HG03135 (cell line): ENCODE results near the gene DNMT3B.
"Not testable (repeated sequence)": the region's sequence is repeated elsewhere in the genome, so short reads cannot be mapped to it uniquely, and the experiment has no call there.

Experiments used
- ATAC-seq: cut with Tn5 transposase; IDR thresholded peaks from one replicate; pipeline ENCODE4 v1.9.1; 2021; ENCODE audit warnings: mild to moderate bottlenecking, moderate library complexity; ENCODE audit not compliant: unreplicated experiment

Gene DNMT3B

DNA sequence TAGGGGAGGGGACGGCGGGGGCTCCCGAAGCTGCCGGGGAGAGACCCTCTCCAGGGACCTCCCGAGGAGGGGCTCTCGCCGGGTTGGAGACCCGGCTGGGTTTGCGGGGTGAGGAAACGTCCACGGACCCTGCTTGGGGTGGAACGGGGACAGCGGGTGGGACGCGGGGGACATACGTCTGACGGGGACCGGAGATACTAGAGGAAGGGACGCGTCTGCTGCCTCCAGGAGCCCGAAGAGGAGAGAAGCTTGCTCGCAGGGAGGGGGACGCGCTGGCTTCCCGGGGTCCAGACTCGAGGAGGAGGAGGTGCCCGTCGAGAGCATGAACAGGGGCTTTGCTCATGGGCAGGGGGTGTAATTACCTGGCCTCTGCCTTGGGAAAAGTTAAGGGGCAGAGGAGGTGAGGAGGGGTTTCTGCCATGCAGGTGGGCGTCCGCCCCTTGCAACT, 593 bp downstream of the DNMT3B start:
- peak; percentile 8 for ATAC-seq

DNA sequence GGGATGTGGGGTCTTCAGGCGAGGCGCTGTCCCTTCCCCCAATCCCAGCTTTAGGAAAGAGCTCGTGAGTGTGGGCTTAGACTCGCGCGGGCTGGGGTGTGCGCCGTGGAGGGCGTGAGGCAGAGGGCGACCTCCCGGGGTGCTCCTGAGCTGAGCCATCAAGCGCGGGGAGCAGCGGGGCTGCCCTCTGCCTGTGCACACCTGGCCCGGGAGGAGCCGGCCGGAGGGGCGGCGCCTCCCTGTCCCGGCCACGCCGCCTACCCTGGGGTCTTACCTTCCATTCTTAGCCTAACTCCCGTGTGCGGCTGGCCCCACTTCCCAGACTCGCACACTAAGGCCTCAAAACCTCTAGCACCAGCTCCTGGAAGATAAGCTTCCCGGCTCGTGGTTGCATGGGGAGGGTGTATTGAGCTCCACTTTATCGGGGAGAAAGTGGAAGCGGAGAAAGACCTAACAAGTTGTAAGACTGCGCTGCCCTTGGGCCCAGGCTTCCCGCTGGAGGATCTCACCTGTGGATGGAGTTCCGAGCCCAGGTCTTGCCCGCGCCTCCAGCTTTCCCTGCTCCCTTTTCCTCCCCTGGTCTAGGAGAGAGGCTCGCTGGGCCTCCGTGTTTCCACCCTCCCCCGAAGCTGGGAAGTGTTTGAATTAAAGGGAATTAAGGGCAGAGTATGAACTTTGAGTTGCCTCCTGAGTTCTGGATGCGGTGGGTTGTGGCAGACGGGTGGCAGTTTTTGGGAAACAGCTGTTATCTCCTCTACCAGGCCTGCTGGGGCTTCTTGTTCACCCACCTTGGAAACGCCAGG, 1.2 kb downstream of the DNMT3B start:
- ATAC-seq = no peak

DNA sequence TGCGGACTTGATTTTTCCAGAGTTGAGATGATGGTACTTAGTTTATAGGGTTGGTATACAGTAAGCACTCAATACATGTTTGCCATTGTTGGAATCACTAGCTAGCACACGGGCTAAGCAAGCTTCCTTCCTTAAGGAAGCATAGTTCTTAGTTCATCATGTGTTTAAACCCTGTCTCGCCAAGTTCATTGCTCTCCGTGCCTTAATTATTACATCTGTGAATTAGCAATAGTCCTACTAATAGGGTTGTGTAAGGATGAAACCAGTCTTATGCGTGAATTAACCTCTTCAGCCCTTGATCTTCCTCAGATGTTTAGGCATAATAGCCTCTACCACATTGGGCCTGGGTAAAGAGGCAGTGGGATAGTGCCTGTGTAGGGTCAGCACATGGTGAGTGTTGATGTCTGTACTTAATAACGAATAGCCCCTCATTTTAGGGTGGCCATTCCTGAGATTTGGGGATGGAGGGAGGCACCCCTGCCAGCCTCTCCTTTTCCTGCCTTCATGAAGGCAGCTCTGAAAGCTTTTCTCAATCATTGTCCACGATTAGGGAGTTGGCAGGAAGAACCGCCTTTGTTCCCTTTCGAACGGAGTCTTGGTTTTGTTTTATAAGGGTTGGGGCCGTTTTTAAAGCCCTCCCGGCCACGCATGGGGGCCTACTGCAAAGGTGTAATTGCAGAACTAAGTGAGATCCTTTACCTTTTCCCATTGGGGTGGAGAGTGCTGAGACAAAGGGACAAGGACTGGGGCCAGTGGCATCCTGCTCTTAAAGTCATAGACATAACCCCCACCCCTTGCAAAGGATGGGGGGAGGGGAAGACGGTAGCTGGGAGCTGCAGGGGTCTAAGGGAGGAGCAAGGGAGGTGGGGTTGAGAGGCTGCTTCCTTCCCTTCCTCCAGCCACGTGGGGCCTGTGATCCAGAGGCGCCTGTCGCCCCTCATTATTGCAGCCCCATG, 2.1 kb downstream of the DNMT3B start:
- no peak for ATAC-seq

DNA sequence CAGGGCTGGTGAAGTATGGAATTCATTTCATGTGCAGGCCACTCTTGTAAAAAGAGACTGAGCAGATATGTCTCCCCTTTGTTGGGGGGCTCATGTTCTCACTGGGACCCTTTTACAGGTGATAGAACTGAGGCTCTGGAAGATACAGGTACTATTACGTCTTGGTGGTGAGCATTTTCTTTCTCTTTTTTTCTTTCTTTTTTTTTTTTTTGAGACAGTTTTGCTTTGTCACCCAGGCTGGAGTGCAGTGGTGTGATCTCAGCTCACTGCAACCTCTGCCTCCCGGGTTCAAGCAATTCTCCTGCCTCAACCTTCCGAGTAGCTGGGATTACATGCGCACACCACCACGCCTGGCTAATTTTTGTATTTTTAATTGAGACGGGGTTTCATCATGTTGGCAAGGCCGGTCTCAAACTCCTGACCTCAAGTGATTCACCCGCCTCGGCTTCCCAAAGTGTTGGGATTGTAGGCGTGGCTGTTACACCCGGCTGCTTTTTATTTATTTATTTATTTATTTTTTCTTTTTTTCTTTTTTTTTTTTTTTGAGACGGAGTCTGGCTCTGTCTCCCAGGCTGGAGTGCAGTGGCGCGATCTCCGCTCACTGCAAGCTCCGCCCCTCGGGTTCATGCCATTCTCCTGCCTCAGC, 3.2 kb downstream of the DNMT3B start:
- ATAC-seq = not testable (repeated sequence)

DNA sequence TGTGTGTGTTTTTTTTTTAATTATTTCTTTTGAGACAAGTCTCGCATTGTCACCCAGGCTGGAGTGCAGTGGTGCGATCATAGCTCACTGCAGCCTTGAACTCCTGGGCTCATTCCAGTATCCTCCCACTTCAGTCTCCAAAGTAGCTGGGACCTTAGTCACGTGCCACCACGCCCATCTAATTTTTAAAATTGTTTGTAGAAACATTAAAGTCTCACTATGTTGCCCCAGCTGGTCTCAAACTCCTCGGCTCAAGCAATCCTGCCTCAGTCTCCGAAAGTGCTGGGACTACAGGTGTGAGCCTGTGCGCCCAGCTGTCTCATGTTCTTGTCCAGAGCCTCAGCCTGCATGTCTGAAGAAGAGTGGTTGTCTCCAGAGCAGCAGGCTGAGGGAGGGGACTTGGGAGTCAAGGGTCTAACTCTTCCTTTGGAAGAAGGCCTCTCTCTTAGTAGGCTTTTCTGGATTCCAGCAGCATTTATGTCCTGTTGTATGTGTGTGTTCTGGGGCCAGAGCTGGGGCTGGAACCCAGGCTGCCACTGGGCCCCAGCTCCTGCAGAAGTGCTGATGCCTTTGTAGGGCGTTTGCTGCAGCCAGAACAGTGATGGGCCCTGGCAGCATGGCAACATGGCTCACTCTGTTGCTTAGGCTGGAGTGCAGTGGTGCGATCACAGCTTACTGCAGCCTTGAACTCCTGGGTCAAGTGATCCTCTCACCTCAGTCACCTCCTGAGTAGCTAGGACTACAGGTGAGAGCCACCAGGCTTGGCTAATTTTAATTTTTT, 5.4 kb downstream of the DNMT3B start:
- ATAC-seq = no peak

DNA sequence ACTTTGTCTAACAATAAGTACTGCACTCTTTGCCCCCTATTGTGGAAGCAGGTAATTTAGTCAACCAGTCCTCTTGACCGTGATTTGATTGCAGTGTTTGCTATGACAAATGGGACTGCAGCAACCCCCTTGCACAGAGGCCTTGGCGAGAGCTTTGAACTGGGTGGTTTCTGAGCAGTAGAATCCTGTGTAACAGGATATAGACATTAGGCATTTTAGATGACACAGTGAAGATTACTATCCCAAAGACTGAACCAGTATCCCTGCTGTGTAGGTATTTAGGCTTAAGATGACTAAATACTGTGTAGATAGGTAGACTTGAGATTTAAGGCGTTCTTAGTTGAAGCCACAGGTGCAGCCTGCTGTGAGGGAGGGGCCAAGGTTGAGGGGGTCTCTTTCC, 9.9 kb downstream of the DNMT3B start:
- ATAC-seq = no peak

DNA sequence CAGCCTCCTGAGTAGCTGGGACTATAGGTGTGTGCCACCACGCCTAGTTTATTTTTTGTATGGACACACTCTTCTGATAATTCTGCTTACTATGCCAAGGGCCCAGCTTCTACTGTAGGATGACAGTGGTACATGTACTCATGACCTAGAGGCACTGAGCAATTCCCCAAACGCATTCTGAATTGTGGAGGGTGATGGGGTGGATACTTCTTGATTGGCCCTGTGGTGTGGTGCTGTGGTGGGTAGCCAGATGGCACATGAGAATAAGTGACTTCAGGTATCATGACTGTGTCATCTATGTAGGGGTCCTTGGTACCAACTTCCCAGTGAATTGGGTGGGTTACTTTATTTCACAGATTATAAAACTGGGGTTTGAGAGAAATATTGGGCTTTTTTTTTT, 11.0 kb downstream of the DNMT3B start:
- no peak for ATAC-seq

DNA sequence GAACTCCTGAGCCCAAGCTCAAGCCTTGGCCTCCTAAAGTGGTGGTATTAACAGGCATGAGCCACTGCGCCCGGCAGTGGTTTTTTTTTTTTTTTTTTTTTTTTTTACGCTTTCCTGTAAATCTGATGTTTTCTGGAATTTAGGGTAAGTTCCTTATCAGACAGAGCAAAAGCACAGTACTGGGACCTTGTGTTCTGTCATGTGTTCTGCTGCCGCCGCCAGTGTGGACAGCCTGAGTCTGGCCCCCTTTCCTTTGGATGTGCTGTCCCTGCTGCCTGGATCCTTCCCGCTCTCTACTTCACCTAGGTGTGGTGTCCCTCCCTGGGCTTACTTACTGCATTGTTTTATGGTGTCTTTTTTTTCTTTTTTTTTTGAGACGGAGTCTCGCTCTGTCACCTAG, 11.7 kb downstream of the DNMT3B start:
- no peak for ATAC-seq

DNA sequence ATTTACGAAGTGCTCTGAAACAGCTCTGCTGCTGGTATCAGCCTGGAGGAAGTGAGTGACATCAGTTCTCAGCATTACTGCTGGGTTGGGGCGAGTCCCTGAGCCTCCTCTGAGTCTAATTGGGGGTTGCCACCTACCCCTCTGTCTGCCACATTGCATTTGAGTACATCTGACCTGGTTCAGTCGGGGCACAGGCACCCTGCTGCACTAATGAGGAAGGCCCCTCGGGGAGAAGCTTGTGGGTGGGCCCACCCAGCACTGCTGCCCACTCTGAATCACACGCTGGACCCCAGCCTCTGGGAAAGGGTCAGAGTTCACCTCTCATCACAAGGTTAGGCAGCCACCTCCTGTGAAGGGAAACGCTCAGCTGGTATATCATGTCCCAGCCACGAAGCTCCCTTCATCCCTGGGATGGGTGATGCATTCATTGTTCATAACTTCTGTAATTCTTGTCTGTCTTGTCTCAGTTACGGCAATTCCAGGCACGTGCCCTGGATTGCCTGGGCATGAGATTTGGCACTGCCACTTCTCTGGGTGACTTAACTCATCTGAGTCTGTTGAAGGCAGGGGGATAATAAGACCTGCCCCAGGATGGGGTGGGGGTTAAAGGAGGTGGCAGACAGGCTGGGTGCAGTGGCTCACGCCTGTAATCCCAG, 13.3 kb downstream of the DNMT3B start:
- ATAC-seq = no peak

DNA sequence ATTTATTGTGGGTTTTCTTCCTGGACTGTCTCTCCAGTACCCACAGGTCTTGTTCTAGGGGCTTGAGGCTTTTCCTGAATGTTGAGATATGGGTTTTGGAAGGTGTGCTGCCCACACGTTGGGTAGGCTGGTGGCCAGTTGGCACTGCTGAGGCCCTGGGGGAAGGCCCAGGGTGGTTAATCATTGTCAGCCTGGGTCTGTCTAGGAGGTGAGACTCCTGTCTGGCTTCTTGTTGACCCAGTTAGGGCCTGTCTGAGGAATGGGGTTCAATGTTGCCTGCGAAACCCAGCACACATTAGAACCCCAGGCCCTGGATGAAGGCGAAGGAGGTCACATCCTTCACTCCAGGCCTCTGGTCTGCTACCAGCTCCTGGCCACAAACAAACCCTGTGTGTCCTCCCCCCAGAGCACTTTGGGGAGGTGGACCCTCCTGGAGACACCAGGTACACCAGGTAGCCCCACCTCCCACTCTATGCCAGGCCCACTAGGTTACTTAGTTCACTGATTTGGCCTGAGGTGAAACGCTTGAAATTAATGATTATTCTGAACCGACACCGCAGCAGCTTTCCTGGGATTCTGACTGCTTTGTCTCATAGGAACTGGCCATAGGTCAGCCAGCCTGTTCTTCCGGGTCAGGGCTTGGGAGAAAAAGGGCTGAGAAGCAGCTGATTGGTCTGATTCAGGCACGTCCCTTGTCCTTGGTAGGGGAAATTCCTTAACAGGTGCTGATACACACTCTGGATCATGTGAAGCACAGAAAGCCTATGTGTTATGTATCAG, 15.2 kb downstream of the DNMT3B start:
- no peak for ATAC-seq

DNA sequence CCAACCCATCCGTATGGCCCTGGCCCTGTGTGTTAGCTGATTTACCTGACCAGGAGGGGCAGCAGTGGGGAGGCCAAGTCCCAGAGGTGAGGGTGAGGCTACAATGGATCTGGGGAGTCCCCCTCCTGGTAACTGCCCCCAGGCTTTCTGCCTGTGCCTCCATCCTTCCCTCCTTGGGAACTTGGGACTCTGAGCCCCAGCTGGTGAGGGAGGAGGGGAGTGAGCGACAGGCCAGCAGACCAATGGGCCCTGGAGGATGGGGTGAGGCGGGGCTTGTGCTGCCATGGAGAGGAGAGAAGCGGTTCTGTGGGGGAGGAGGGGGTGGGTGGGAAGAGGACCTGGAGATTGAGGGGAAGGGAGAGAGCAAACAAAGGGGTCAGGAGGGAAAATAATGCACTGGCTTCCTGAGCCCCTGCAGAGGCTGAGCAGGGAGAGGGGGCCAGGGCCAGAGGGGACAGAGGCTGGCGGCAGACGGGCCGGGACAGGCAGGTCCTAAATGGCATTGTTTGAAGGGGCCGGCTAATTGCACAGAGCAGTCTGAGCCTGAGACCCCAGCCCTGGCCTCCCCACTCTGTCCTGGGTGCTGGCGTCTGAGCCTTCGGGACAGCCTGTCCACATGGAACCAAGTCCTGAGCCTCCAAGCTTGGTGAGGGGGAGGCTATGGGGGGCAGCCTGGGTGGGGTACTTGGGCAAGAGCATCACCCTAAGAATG, 17.5 kb downstream of the DNMT3B start:
- no peak for ATAC-seq

DNA sequence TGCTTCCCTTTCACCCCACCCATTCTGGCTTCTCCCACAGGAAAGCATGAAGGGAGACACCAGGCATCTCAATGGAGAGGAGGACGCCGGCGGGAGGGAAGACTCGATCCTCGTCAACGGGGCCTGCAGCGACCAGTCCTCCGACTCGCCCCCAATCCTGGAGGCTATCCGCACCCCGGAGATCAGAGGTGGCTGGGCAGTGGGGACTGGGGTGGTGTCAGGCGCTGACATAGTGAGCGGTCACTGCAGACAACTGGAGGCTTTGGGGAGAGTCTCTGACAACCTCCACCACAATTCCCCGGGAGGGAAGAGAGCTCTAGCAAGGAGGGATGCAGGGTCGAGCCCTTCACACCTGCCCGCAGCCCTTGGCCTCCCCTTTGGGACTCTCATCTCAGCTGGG, 18.1 kb downstream of the DNMT3B start:
- ATAC-seq = no peak

DNA sequence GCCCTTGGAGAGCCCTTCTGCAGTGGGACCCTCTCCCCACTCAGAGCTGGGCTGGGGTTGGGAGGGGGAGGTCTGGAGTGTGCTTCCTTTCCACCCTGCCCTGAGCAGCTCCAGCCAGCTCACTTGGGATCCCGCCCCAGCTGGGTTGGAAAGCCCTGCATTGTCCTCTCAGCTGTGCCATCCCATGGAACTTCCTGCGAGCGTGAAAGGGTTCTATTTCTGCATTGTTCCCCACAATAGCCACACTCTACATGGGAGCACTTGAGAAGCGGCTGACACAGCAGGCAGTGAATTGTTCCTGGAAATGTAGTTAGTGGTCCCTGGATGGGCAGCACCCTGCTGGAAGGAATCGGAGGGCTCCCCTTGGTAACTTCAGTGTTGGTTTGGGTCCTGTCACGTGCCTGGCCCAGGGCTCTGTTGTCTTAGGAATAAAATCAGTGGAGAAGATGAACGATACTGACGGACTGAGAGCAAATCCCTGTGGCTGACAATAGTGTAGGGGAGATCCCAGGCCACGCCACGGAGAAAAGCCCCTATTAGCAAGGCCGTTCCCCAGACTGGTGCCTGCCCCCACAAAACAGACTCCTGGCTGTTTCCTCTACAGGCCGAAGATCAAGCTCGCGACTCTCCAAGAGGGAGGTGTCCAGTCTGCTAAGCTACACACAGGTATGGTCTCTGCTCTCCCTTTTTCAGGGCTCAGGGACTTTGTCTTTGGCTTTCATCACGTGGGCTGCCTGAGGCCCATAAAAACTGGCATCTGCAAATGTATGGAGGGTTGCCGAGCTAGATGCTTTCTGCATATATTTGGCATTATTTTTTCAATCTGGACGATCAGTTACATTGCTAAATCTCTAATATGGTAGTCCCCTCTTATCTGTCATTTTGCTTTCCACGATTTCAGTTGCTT, 18.8 kb downstream of the DNMT3B start:
- ATAC-seq = no peak

DNA sequence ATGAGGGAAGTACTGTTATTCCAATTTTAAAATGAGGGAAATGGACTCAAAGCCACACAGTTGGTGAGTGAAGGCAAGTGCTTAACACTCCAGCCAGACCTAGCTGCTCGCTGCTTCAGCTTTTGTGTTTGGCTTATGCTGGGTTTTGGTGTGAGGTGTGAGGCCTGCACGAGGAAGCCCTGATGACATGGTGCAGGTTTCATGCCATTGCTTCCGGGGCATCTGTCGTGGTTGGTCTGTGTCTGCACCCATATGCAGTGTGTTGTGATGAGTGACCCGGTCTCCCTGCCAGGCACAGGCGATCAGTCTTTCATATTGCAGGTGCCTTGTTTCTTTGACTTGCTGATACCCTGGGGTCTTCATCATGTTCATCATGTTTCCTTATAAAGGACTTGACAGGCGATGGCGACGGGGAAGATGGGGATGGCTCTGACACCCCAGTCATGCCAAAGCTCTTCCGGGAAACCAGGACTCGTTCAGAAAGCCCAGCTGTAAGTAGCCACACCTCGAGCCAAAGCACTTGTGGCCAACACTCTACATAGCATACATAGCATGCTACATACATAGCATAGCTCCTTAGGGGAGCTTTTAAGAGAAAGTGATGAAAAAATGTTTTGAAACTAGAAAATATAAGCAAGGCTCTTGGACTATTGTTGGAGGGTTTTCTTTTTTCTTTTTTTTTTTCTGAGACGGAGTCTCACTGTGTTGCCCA, 22.3 kb downstream of the DNMT3B start:
- no peak for ATAC-seq

DNA sequence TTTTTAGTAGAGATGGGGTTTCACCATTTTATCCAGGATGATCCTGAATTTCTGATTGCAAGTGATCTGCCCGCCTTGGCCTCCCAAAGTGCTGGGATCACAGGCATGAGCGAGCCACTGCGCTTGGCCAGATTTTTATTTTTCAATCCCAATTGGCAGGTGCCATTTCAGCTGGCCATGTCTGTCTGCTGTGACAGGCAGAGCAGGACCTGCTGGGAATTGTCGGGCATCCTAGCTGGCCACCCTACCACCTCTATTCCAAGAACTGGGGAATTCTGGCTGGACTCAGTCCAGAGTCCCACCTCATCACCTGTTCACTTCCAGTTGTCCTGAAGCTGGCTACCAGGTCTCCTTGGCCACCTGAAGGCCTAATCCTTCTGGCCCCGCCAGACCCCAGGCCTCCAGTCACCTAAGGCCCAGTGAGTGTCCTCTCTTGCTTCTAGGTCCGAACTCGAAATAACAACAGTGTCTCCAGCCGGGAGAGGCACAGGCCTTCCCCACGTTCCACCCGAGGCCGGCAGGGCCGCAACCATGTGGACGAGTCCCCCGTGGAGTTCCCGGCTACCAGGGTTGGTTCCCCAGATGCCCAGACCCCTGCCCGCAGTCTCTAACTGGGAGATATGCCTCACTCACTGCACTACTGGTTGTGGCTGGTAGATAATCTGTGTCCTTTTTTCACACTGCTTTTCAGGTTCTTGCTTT, 24.0 kb downstream of the DNMT3B start:
- no peak for ATAC-seq

DNA sequence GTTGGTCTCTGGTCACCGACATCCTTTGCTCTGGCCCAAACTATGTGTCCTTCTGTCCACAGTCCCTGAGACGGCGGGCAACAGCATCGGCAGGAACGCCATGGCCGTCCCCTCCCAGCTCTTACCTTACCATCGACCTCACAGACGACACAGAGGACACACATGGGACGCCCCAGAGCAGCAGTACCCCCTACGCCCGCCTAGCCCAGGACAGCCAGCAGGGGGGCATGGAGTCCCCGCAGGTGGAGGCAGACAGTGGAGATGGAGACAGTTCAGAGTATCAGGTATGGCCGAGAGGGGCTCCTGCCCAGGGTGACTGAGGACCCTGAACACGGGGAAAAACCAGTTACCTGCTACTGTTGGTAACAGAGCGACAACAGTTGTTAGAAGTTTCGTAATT, 25.0 kb downstream of the DNMT3B start:
- ATAC-seq = no peak
